Upper lobe of right lung (tissue), 1 donor: ENCODE data around the gene CCR2. TPM values are rescaled to one million over a fixed set of nuclear protein-coding genes. Genes with fewer than 3 reads are reported as not detected.

Experiments used
- ATAC-seq: fragments of 200-7000 bp; cut with Tn5 transposase; one replicate; pipeline ENCODE4 v1.9.1; 2020; ENCODE audit warnings: mild to moderate bottlenecking, moderate library complexity
- DNase-seq: peaks from one replicate; pipeline ENCODE4 v3.0.0-alpha.2; 2020
- H3K27ac ChIP-seq: fragments of 200-600 bp; one replicate; pipeline ENCODE4 v1.8.0; 2022
- H3K27me3 ChIP-seq: fragments of 200-600 bp; one replicate; pipeline ENCODE4 v1.8.0; 2022; ENCODE audit warnings: mild to moderate bottlenecking
- H3K36me3 ChIP-seq: fragments of 200-600 bp; one replicate; pipeline ENCODE4 v1.8.0; 2022
- H3K4me1 ChIP-seq: fragments of 200-600 bp; one replicate; pipeline ENCODE4 v1.8.0; 2022
- H3K4me3 ChIP-seq: fragments of 200-600 bp; one replicate; pipeline ENCODE4 v1.8.0; 2022; ENCODE audit warnings: mild to moderate bottlenecking
- H3K9me3 ChIP-seq: fragments of 200-600 bp; one replicate; pipeline ENCODE4 v1.8.0; 2022
- CTCF ChIP-seq: fragments of 200-600 bp; IDR thresholded peaks from one replicate; pipeline ENCODE4 v1.8.0; 2022; ENCODE audit warnings: antibody characterized with exemption
- intact Hi-C: fragments of 100-400 bp; cut with DNase I; formaldehyde crosslinking; loops from one replicate; pipeline ENCODE4 v1.11.0; 2022
- total RNA-seq: library from RNA; stranded (reverse); fragmentation: NEBNext Ultra II Directional; extraction: Animal tissue kit (Norgen Biotek cat#: 25700); gene quantifications from one replicate; pipeline ENCODE4 v1.2.1, GENCODE V29; 2021
- donor health status: DM: no; HTN: yes; CAD: no; lungs with severe emphysema.

Gene CCR2
- total RNA-seq, 1 donor from 2014 or later = 17.8 TPM

- Histone ChIP-seq H3K4me3 (no peak overlapping the region), H3K27ac (peak overlapping the region; percentile 65), H3K27me3 (no peaks in the 10 kb centered on the region), H3K9me3 (no peaks in the 10 kb centered on the region), H3K4me1 (peaks cover 60% of the 10 kb centered on the region), H3K36me3 (no peaks in the 10 kb centered on the region)
- DNase-seq = no peak
- peak; percentile 67 for ATAC-seq
- no peak for TF ChIP-seq CTCF
- intact Hi-C loops = no loop called here
Measured at GRCh38 chr3:46395210-46395661, 41.3 kb downstream of the CCR2 start.

- H3K27me3 ChIP-seq = no peaks in the 10 kb centered on the region
- H3K9me3 ChIP-seq = no peaks in the 10 kb centered on the region
- no peak for TF ChIP-seq CTCF
- no peak overlapping the region for H3K4me3 ChIP-seq
- DNase-seq = no peak
- peak; percentile 59 for ATAC-seq
- peak overlapping the region; percentile 65 for H3K27ac ChIP-seq
- H3K4me1 ChIP-seq = peaks cover 60% of the 10 kb centered on the region
- H3K36me3 ChIP-seq = no peaks in the 10 kb centered on the region
- intact Hi-C loops = no loop called here
Measured at GRCh38 chr3:46395766-46396530, 42.0 kb downstream of the CCR2 start.

GRCh38 chr3:46397111-46397510, 43.2 kb downstream of the CCR2 start:
- TF ChIP-seq CTCF = no peak
- DNase-seq (no peak), ATAC-seq (no peak)
- intact Hi-C loops = no loop called here
- Histone ChIP-seq H3K4me1 (peaks cover 60% of the 10 kb centered on the region), H3K27ac (no peak overlapping the region), H3K36me3 (no peaks in the 10 kb centered on the region), H3K27me3 (no peaks in the 10 kb centered on the region), H3K9me3 (no peaks in the 10 kb centered on the region), H3K4me3 (no peak overlapping the region)

- Histone ChIP-seq H3K27ac (no peak overlapping the region), H3K4me1 (peaks cover 53% of the 10 kb centered on the region), H3K9me3 (no peaks in the 10 kb centered on the region), H3K36me3 (no peaks in the 10 kb centered on the region), H3K4me3 (no peak overlapping the region), H3K27me3 (no peaks in the 10 kb centered on the region)
- TF ChIP-seq CTCF = no peak
- intact Hi-C loops = no loop called here
- ATAC-seq = no peak
- DNase-seq = no peak
Measured at GRCh38 chr3:46398186-46398955, 44.5 kb downstream of the CCR2 start.

- H3K4me1 ChIP-seq = peaks cover 47% of the 10 kb centered on the region
- no peak for TF ChIP-seq CTCF
- ATAC-seq (no peak), DNase-seq (no peak)
- H3K27ac ChIP-seq = no peak overlapping the region
- intact Hi-C loops = no loop called here
- no peaks in the 10 kb centered on the region for H3K27me3 ChIP-seq
- H3K36me3 ChIP-seq = no peaks in the 10 kb centered on the region
- H3K4me3 ChIP-seq = no peak overlapping the region
- H3K9me3 ChIP-seq = no peaks in the 10 kb centered on the region
Measured at GRCh38 chr3:46399098-46399497, 45.2 kb downstream of the CCR2 start.
